ENCODE measurements around the gene UTF1.

Gene UTF1, protein sequence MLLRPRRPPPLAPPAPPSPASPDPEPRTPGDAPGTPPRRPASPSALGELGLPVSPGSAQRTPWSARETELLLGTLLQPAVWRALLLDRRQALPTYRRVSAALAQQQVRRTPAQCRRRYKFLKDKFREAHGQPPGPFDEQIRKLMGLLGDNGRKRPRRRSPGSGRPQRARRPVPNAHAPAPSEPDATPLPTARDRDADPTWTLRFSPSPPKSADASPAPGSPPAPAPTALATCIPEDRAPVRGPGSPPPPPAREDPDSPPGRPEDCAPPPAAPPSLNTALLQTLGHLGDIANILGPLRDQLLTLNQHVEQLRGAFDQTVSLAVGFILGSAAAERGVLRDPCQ

DNA sequence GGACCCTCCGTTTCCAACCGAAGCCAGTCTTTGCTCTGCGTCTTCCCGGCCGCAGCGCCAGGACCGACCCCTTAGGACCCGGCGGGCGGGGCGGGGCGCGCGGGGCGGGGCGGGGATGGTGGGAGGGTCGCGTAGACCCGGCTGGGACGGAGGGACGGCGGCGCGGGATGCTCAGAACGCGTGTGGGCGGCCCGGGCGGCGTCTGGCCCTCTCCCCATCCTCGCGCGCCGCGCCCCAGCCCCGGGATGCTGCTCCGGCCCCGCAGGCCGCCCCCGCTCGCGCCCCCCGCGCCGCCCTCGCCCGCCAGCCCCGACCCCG, at the start of gene UTF1:
Gene UTF1 (plus strand): TSS at position 174 of the 318 bp plus-strand sequence. CDS start 72 bp downstream, at position 246.
- DNase-seq, result no peak

DNA sequence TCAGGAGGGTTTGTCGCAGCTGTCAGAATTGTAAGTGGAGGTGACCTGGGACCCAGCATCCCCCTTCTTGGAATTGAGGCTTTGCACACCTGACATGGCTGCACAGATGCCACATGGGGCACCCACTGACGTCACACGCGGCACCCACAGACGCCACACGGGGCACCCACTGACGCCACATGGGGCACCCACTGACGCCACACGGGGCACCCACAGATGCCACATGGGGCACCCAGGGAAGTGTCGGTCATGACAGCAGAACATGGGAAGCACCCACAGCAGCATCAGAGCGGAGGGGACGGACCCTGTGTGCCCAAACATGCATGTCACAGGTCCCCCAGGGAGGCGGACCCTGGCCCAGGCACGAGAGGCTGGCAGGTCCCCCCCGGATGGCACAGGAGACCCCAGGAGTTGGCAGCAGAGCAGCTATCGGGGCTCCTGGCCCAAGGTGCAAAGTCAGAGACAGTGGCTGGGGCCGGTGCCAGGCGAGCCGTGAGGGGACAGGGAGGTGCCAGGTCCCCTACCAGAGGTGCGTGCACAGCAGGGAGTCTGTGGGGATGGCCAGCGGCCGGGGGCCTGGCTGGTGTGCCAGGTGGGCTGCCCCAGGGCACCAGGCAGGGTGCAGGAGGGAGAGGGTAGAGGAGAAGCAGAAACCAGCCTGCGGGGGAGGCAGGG, 48.9 kb upstream of the UTF1 start:
- DNase-seq, result no peak

DNA sequence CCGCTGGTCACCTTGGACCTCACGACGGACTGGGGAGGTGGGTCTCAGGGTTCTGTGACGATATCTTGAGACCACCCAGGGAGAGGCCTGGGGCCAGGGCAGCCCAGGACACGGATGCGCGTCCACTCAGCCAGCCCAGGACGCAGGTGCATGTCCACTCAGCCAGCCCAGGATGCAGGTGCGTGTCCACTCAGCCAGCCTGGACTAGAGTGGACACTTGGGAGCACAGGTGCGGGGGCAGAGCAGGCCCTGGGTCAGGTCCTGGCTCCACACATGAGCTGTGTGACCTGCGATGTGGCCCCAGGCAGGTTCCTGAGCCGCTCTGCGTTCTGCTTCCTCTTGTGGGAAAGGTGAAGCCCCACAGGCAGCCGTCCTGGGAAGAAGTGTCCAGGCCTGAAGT, 47.8 kb upstream of the UTF1 start:
- no peak for DNase-seq

DNA sequence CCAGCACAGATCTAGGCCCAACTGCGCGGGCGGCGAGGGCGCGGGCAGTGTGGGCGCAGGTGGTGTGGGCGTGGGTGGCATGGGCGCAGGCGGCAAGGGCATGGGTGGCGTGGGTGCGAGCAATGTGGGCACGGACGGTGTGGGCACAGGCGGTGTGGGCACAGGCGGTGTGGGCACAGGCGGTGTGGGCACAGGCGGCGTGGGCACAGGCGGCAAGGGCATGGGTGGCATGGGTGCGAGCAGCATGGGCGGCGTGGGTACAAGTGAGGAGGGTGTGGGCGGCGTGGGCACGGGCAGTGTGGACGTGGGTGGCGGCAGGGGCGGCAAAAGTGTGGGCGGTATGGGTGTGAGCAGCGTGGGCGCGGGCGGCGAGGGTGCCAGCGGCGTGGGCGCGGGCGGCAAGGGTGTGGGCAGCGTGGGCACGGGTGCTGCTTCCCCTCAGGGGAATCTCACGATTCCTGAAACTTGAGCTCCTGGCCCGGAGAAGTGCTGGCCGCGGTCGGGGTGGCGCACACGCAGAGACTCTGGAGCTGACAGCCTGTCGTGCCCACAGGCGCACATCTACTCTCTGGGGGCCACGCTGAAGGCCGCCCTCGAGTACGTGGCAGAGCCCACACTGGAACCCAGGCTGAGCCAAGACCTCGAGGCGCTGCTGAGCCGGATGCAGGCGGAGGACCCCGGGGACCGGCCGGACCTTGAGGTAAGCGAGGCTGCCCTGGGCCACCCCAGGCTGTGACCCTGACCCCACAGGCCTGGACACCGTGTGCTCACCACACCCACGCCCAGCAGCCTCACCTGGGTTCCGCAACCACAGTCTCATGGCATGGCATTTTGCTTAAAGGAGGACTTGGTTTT, 47.0 kb upstream of the UTF1 start:
- DNase-seq, result no peak

DNA sequence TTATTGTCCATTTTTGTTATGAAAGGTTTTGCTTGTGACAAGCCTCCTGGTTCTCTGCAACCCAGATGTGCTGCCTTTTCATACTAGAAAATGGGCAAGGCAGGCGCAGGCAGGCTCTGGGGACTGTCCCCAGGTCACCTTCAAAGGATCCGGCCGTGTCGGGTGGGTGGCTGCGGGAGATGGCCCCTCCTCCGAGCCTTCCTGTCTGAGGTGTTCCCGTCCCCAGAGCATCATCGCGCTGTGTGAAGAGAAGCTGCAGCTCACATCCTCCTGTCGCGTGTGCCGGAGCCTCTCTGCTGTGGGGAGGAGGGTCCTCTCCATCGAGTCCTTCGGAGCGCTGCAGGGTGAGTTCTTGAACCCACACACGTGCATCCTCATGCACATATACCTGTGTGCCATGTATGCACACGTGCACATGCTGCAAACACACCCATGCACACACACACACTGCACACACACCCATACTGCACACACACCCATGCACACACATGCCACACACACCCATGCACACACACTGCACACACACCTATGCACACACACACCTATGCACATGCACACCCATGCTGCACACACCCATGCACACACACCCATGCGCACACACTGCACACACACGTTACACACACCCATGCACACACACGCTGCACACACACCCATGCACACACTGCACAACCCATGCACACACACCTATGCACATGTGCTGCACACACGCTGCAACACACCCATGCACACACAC, 46.2 kb upstream of the UTF1 start:
- no peak for DNase-seq

DNA sequence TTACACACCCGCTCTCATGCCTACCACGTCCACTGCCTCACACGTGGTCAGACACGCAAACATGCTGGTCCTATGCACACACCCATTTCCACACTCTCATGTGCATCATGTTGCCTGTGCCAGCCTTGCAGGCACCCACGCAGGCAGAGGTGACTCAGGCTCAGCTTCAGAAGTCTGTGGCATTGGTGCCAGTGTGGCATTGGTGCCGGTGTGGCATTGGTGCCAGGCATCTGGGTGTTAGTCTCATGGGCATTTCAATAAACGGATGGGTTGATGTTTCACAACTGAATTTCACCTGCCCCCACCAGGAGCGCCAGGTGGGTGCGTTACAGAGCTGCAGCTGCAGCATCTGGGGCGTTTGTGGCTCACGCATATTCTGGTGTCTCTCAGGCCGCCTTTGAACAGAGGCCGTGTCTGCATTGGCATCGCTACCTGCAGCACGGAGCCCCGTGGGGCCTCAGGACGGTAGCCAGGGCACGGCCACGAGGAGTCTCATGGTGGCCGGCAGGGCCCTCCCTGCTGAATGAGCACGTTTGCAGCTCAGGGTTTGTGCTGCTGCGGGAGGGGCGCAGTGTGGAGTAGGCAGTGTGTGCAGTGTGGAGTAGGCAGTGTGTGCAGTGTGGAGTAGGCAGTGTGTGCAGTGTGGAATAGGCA, 45.3 kb upstream of the UTF1 start:
- no peak for DNase-seq

DNA sequence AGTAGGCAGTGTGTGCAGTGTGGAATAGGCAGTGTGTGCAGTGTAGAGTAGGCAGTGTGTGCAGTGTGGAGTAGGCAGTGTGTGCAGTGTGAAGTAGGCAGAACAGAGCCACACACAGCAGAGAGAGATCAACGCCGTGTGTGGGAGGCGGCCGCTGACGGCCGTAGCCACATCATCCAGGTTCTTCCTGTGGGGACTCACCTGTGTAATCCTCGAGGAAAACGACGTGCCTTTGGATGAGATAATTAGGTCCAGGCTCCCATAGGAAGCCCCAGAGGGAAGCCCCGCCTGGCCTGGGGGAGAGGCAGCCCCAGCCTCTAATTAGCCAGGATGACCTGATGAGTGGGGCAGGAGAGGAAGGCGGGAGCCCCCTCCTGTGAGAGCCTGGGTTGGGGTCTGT, 44.6 kb upstream of the UTF1 start:
- DNase-seq, result no peak

DNA sequence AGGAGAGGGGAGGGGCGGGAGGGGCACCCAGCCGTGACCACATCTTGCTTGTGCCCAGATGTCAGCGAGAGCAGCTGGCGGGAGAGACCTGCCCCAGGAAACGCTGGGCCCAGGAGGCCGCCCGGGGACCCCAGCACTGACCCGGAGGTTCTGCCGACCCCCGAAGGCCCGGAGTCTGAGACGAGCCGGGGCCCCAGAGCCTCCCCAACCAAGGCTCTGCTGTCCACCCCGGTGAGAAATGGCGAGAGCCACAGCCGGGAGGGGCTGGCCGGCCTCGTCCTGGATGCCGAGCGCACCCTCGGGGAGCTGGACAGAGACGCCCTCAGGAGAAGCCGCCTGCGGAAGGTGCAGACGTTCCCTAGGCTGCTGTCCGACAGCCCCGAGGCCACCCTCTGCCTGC, 44.1 kb upstream of the UTF1 start:
- DNase-seq, result no peak

DNA sequence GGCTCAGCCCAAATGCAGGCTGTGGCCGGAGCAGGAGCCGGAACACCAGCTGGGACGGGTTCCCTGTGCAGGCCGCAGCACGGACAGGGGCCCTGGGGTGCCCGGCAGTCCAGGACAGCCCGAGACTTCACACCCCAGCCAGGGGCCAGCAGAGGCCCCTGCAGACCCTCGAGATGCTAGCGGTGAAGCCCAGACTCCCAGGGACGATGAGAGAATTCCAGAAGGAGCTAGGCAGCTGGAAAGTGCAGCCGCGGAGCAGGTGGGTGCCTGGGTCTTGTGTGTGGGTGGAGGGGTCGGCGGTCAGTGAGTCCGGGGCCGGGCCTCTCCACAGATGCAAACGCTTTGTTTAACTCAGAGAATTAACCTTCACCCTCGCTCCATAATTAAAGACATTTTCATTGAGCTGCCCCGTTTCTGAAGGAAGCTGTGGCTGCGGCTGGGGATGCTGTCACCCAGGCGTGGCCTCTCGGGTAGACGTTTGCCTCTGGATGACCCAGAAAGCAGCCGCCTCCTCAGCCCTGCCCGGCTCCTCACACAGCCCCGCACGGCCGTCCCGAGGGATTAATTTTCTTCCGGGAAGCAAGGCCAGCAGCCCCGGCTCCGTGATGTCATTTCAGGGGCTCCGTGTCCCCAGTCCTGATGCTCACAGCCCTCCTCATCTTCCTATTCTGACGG, 43.5 kb upstream of the UTF1 start:
- DNase-seq, result no peak

DNA sequence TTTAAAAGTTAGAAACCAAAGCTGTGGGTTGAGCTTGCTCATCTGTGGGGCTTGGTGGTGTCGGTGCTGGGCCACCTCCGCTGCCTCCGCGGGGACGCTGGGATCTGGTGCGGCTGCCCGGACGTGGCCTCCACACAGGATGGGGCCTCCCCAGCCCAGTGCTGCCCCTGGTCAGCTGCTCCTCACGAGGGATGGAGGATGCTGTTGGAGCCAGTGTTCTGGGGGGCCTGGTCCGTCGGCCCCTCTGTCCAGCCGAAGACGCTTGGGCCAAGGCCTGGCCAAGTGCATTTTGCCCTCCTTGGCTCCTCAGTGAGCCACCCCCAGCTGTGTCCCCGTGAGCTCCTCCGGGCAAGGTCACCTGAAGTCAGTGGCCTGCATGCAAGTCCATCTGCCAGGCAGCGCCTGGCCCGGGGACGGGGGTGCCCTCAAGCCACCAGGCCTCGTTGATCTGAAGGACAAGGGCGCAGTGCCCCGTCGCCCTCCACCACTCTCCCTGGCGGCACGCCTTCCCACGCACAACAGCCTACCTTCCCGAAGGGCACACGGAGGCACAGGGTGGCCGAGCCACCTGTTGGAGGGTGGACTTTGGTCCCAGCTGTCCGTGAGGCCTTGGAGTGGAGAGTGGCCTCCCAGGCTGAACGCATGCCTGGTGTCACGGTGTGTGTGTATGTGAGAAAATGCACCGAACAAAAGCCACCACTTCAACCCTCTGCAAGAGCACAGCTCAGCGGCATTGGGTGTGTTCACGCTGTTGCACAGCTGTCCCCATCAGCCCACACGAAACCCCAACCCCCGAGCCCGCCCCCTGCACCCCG, 42.7 kb upstream of the UTF1 start:
- DNase-seq, result no peak

DNA sequence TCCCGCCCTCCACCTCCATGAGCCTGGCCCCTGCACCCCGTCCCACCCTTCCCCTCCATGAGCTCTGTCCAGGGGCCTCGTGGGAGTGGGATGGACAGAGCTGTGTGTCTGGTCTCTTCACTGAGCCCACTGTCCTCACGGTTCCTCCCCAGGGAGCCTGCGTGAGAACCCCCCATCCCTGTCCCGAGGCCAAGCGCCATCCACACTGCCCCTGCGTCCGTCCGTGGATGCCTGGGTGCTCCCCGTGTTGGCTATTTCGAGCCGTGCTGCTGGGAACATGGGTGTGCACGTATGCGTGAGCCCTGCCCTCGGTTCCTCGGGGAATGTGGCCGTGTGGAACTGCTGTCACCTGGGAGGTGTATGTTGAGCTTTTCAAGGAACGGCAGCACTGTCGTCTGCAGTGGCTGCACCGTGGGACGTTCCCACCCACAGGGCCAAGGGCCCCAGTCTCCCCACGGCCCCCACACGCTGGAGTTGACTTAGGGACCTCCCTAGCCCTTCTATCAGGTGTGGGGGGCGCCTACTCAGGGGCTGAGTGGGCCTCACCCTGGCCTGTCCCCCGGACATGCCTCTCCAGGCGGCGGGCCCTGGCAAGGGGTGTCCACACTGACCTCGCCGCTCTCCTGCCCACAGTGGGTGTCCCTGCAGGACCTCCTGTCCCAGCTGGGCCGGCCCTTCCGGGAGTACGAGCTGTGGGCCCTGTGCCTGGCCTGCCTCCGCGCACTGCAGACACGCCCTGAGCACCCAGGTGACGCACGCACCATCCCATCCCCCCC, 41.9 kb upstream of the UTF1 start:
- no peak for DNase-seq

DNA sequence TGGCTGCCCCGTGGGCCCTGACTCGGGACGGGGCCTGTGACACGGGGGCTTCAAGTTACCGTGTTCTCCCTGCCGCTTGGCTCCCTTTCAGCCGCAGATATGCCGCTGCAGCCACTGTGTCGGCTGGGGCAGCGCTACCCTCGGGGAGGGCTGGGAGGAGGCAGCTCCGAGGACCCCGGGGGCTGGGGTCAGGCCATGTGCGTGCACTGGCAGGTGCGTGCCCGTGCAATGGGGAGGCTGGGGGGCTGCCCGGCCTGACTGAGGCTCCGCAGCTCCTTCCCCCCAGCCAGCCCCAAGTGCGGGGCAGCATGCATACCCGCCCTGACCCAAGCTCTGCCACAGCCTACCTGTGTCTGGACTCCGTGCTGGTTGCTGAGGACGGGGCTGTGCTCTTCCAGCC, 40.8 kb upstream of the UTF1 start:
- no peak for DNase-seq

DNA sequence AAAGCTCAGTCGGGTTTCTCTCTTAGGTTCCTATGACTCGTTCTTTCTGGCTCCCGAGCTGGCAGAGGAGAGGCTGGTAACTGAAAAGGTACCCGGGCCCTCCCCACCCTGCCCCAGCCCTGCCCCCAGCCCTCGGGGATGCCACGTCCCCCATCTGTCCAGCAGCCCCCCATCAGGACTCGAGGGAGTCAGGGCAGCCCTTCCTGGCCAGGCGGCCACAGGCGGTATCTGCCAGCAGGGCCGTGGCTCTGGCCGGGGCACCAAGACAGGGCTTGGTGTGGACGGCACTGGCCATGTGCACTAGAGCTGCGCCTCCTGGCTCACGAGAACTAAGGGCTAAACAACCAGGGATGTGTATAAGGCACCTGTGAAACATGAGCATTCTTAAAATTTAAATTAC, 40.3 kb upstream of the UTF1 start:
- DNase-seq, result no peak

DNA sequence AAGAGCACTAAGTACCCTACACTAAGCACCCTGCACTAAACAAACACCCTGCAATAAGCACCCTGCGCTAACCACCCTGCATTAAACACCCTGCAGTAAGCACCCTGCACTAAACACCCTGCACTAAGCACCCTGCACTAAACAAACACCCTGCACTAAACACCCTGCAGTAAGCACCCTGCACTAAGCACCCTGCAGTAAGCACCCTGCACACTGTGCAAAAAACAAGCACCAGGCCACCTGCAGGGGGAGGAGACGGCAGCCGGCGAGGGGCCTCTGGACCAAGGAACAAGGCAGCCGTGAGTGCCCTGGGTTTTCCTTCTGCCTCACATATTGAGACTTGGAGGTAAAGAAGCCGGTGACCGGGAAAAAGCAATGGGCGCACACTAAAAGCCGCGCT, 39.8 kb upstream of the UTF1 start:
- DNase-seq, result no peak

DNA sequence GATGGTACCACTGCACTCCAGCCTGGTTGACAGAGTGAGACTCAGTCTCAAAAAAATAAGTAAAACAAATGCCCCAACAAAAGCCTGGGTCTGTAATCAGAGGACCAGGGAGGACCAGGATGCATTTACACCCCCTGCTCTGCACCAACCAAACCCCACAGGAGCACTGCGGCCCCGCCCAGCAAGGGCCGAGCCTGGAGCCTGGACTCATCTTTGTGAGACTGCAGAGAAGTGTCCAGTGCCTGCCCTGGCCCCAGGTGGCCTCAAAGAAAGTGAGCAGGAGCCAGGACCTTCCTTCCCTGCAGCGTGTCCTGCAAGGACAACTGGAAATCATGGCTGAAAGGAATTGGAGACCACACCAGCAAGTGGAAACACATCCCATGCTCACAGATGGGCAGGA, 38.4 kb upstream of the UTF1 start:
- DNase-seq, result no peak

DNA sequence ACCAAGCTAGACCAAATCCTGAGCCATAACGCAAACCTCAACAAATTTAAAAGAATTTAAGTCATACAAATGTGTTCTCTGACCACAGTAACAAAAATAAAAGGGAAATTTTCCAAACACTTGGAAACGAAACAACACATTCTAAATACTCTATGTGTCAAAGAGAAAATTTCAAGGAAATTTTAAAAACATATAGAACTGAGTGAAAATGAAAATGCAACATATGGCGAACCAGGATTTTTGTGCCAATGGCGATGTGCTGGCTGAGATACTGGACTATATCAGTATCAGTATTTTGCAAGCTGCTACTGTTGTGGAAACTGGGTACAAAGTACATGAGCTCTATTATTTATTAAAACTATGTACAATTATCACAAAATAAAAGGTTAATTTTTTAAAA, 35.9 kb upstream of the UTF1 start:
- no peak for DNase-seq

DNA sequence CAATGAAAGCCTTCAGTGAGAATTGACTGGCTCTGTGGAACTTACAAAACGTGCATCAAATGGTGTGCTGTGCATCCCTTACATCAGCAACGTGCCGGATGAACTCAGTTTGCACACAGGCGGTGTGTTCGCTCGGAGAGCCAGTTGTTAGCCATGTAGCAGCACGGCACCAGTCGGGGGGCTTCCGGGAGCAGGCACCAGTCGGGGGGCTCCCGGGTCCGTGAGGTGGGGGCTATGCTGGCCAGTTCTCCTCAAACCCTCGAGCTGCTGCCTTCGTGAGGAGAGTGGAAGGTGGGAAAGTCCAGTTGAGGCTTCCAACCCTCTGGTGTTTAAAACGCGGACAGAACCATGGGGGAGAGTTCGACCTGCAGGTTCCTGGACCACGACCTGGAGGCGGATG, 34.9 kb upstream of the UTF1 start:
- DNase-seq, result no peak

DNA sequence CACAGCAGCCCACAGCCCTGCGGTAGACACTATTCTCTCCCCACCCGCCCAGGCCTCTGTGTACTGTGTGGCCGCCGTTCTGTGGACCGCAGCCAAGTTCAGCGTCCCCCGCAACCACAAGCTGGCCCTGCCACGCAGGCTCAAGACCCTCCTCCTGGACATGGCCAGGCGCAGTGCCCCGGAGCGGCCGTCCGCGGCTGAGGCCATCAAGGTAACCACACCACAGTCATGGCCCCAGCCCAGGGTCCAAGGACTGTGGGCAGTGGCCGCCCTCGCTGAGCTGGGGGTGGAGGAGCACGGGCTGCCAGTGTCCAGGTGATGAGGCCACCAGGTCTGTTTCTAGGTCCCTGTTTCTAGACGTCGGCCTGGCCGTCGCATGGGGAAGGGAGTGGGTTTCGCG, 34.4 kb upstream of the UTF1 start:
- DNase-seq, result no peak

DNA sequence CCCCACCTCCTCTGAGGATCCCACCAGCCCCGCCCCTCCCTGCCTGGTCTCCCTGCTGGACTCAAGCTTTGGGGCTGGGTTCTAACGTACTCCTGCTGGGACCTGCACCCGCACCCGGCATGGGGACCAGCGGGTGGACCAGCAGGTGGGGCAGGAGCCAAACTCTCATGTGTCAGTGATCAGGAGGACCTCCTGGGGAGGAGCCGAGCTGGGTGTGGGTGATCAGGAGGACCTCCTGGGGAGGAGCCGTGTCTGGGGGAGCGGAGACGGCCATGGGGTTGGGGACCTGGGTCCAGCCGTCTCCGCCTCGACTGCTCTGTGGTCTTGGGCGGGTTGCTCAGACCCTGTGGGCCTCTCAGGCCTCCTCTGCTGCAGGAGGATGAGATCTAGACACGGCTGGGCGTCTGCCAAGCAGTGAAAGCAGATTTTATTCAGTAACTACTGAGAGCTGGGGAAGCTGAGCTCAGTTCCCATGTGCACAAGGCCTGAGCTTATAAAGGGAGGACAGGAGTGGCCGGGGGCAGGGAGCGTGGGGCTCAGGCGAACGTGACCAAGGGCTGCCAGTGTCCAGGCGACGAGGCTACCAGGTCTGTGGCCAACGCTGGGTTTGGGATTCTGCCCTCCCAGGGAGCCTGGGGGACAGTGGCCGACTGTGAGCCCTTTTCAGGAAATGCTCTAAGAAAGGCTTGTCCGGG, 33.6 kb upstream of the UTF1 start:
- no peak for DNase-seq

Data from NCI-H2081 treated with DMSO at 0.1 percent for 48 hours (cell line).